Smooth muscle cell (in vitro differentiated cells): Measurements from ENCODE around the gene CACHD1. TPM values are rescaled to one million over a fixed set of nuclear protein-coding genes. Genes with fewer than 3 reads are reported as not detected.

ENCODE experiments used
- DNase-seq: peaks from one replicate; lab custom pipeline; 2025; ENCODE audit not compliant: unreplicated experiment; lab: John Stamatoyannopoulos, UW
- H2AFZ ChIP-seq: fragments of 200-600 bp; sonication (generic); 2 replicates; pipeline ENCODE4 v1.6.0; 2016; ENCODE audit warnings: antibody characterized with exemption, low read depth, mild to moderate bottlenecking
- H3F3A ChIP-seq: fragments of 200-600 bp; sonication (generic); 2 replicates; pipeline ENCODE4 v1.6.0; 2017; ENCODE audit warnings: antibody characterized with exemption, low read depth
- H3K27ac ChIP-seq: fragments of 200-600 bp; sonication (generic); 2 replicates; pipeline ENCODE4 v1.5.1; 2016; ENCODE audit warnings: low read depth, mild to moderate bottlenecking
- H3K27me3 ChIP-seq: fragments of 200-600 bp; sonication (generic); 2 replicates; pipeline ENCODE4 v1.6.1; 2016; ENCODE audit warnings: low read depth, mild to moderate bottlenecking
- H3K36me3 ChIP-seq: fragments of 200-600 bp; sonication (generic); 2 replicates; pipeline ENCODE4 v1.5.1; 2016; ENCODE audit warnings: low read depth
- H3K4me1 ChIP-seq: fragments of 200-600 bp; sonication (generic); 2 replicates; pipeline ENCODE4 v1.5.1; 2016; ENCODE audit warnings: low read depth
- H3K4me2 ChIP-seq: fragments of 200-600 bp; sonication (generic); 2 replicates; pipeline ENCODE4 v1.6.0; 2016; ENCODE audit warnings: mild to moderate bottlenecking
- H3K4me3 ChIP-seq: fragments of 200-600 bp; sonication (generic); 2 replicates; pipeline ENCODE4 v1.5.1; 2016; ENCODE audit warnings: mild to moderate bottlenecking
- H3K79me2 ChIP-seq: fragments of 200-600 bp; sonication (generic); 2 replicates; pipeline ENCODE4 v1.6.0; 2016; ENCODE audit warnings: low read depth, mild to moderate bottlenecking
- H3K9ac ChIP-seq: fragments of 200-600 bp; sonication (generic); 2 replicates; pipeline ENCODE4 v1.6.0; 2016; ENCODE audit warnings: low read depth
- H3K9me3 ChIP-seq: fragments of 200-600 bp; sonication (generic); replicated peaks from 2 replicates; pipeline ENCODE4 v1.5.1; 2016; ENCODE audit warnings: low read depth
- H4K20me1 ChIP-seq: fragments of 200-600 bp; sonication (generic); 2 replicates; pipeline ENCODE4 v1.6.0; 2016; ENCODE audit warnings: low read depth
- CTCF ChIP-seq: fragments of 200-600 bp; sonication (generic); IDR thresholded peaks from 2 replicates; pipeline ENCODE4 v1.5.1; 2017; ENCODE audit warnings: borderline replicate concordance, mild to moderate bottlenecking, antibody characterized with exemption; ENCODE audit not compliant: insufficient read depth, poor library complexity, severe bottlenecking
- WGBS: methylation state at CpG from one replicate; pipeline ENCODE4 v1.1.7; 2016; ENCODE audit warnings: low lambda C conversion rate; 5-methylcytosine and 5-hydroxymethylcytosine counted together
- polyA plus RNA-seq: library from polyadenylated mRNA; unstranded; fragments of >200 nt; fragmentation: Nextera tagmentation; extraction: Ambion mirVana; gene quantifications from 2 replicates; pipeline ENCODE4 v1.2.1, GENCODE V29; 2016
- total RNA-seq: library from RNA; depleted of rRNA; stranded (reverse); fragments of >200 nt; gene quantifications from 2 replicates; pipeline ENCODE4 v1.2.3, GENCODE V29; 2014

The CACHD1 gene
- total and polyA plus RNA-seq, 2 experiments from 2014 or later, result 12.9 to 20.8 TPM

- DNase-seq, result no peak
- peak overlapping the region; percentile 70 for H3K4me2 ChIP-seq
- TF ChIP-seq CTCF, result no peak
Measured at GRCh38 chr1:64513545-64513944, 43.6 kb downstream of the CACHD1 start.

GRCh38 chr1:64514197-64514765, 44.4 kb downstream of the CACHD1 start:
- Histone ChIP-seq H3K27ac (peak overlapping the region; percentile 80), H4K20me1 (peaks cover 36% of the 10 kb centered on the region), H3K27me3 (no peaks in the 10 kb centered on the region), H3K4me2 (peak overlapping the region; percentile 70), H3F3A (peaks cover 10% of the 10 kb centered on the region), H3K9me3 (no peaks in the 10 kb centered on the region), H3K4me1 (peaks cover 56% of the 10 kb centered on the region), H3K36me3 (no peaks in the 10 kb centered on the region), H2AFZ (no peak overlapping the region), H3K79me2 (peaks cover 54% of the 10 kb centered on the region), H3K4me3 (peak overlapping the region; percentile 2), H3K9ac (peak overlapping the region; percentile 61)
- TF ChIP-seq CTCF, result no peak
- WGBS, result 33% methylated on average over 1 of the region's 1 CpG
- DNase-seq, result no peak

More at GRCh38 chr1:64513545-64513944, 43.6 kb downstream of the CACHD1 start:
- Histone ChIP-seq H3K27ac (peak overlapping the region; percentile 80), H3K27me3 (no peaks in the 10 kb centered on the region), H3K9me3 (no peaks in the 10 kb centered on the region), H3K9ac (peak overlapping the region; percentile 61), H3K4me3 (peak overlapping the region; percentile 2), H3K4me1 (peaks cover 60% of the 10 kb centered on the region), H4K20me1 (peaks cover 31% of the 10 kb centered on the region), H3K36me3 (no peaks in the 10 kb centered on the region), H2AFZ (no peak overlapping the region), H3F3A (peaks cover 10% of the 10 kb centered on the region), H3K79me2 (peaks cover 47% of the 10 kb centered on the region)

- peak overlapping the region; percentile 70 for H3K4me2 ChIP-seq
- no peaks in the 10 kb centered on the region for H3K36me3 ChIP-seq
- no peaks in the 10 kb centered on the region for H3K27me3 ChIP-seq
- peaks cover 10% of the 10 kb centered on the region for H3F3A ChIP-seq
- peaks cover 48% of the 10 kb centered on the region for H4K20me1 ChIP-seq
- WGBS, result 0% methylated on average over 1 of the region's 1 CpG
- TF ChIP-seq CTCF, result no peak
- no peak overlapping the region for H3K9ac ChIP-seq
- peaks cover 64% of the 10 kb centered on the region for H3K4me1 ChIP-seq
- H3K9me3 ChIP-seq, result no peaks in the 10 kb centered on the region
- no peak overlapping the region for H3K4me3 ChIP-seq
- no peak for DNase-seq
- peaks cover 52% of the 10 kb centered on the region for H3K79me2 ChIP-seq
- peak overlapping the region; percentile 80 for H3K27ac ChIP-seq
- no peak overlapping the region for H2AFZ ChIP-seq
Measured at GRCh38 chr1:64515427-64515826, 45.5 kb downstream of the CACHD1 start.

- H4K20me1 ChIP-seq, result peaks cover 56% of the 10 kb centered on the region
- H3K27me3 ChIP-seq, result no peaks in the 10 kb centered on the region
- H3K4me2 ChIP-seq, result peak overlapping the region; percentile 11
- no peak for TF ChIP-seq CTCF
- no peak overlapping the region for H3K4me3 ChIP-seq
- H3K79me2 ChIP-seq, result peaks cover 59% of the 10 kb centered on the region
- no peaks in the 10 kb centered on the region for H3K9me3 ChIP-seq
- H3K4me1 ChIP-seq, result peaks cover 69% of the 10 kb centered on the region
- H3K36me3 ChIP-seq, result no peaks in the 10 kb centered on the region
- H2AFZ ChIP-seq, result no peak overlapping the region
- no peak overlapping the region for H3K9ac ChIP-seq
- peaks cover 10% of the 10 kb centered on the region for H3F3A ChIP-seq
- peak overlapping the region; percentile 26 for H3K27ac ChIP-seq
- no peak for DNase-seq
- WGBS, result 26% methylated on average over 7 of the region's 7 CpGs
Measured at GRCh38 chr1:64516301-64516700, 46.4 kb downstream of the CACHD1 start.
